SJCRH30 (cell line): ENCODE measurements around the gene TSPY2. TPM values are rescaled to one million over a fixed set of nuclear protein-coding genes. Genes with fewer than 3 reads are reported as not detected.
"Not testable (repeated sequence)": the region's sequence is repeated elsewhere in the genome, so short reads cannot be mapped to it uniquely, and the experiment has no call there.

ENCODE experiments used
- DNase-seq, 2 experiments: peaks; one replicate each; pipeline ENCODE4 v3.0.0-alpha.2; 2015 to 2020
- H3K27ac ChIP-seq: fragments of 250-450 bp; sonication (Bioruptor Pico); 2 replicates; pipeline ENCODE4 v1.5.1; 2020; ENCODE audit warnings: mild to moderate bottlenecking, moderate library complexity
- H3K27me3 ChIP-seq: fragments of 250-450 bp; sonication (Bioruptor Pico); 2 replicates; pipeline ENCODE4 v1.5.1; 2020; ENCODE audit warnings: mild to moderate bottlenecking, moderate library complexity
- H3K36me3 ChIP-seq: fragments of 250-450 bp; sonication (Bioruptor Pico); 2 replicates; pipeline ENCODE4 v1.5.1; 2020; ENCODE audit warnings: mild to moderate bottlenecking, moderate library complexity
- H3K4me1 ChIP-seq: fragments of 250-450 bp; sonication (Bioruptor Pico); 2 replicates; pipeline ENCODE4 v1.5.1; 2020; ENCODE audit warnings: mild to moderate bottlenecking, moderate library complexity
- H3K4me3 ChIP-seq: fragments of 250-450 bp; sonication (Bioruptor Pico); 2 replicates; pipeline ENCODE4 v1.5.1; 2020; ENCODE audit warnings: mild to moderate bottlenecking, moderate library complexity
- H3K9me3 ChIP-seq: fragments of 250-450 bp; sonication (Bioruptor Pico); replicated peaks from 2 replicates; pipeline ENCODE4 v1.5.1; 2020; ENCODE audit warnings: mild to moderate bottlenecking, moderate library complexity
- total RNA-seq: library from RNA; depleted of rRNA; stranded (reverse); fragments of >200 nt; shearing (Covaris generic); gene quantifications from 2 replicates; pipeline ENCODE4 v1.2.3, GENCODE V29; 2014; rRNA removed

The TSPY2 gene, protein sequence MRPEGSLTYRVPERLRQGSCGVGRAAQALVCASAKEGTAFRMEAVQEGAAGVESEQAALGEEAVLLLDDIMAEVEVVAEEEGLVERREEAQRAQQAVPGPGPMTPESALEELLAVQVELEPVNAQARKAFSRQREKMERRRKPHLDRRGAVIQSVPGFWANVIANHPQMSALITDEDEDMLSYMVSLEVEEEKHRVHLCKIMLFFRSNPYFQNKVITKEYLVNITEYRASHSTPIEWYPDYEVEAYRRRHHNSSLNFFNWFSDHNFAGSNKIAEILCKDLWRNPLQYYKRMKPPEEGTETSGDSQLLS
- total RNA-seq, result not detected in 2 replicates

DNA sequence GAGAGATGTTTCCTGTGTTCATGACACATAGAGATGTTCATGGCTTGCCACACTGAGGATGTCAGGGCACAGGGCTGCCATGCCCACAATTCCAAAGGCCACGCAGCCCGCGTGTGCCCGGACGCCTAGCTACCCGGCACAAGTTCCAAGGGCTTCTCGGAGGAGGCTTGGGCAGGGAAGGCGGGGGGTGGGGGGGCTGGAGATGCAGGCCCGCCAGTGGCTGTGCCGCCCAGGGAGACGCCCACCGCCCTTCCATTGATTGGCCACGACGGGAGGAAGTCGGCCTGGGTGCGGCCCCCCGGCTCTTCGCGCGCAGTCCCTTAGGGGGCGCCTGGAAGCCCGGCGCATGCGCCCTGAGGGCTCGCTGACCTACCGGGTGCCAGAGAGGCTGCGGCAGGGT, at the start of gene TSPY2:
Gene TSPY2, plus strand, starts transcription at position 301 of the 400 bp plus-strand sequence. Its CDS starts 46 bp downstream, at position 347.
- not testable (repeated sequence) for DNase-seq, H3K36me3 ChIP-seq, H3K9me3 ChIP-seq, H3K4me1 ChIP-seq, H3K4me3 ChIP-seq, H3K27ac ChIP-seq, H3K27me3 ChIP-seq

DNA sequence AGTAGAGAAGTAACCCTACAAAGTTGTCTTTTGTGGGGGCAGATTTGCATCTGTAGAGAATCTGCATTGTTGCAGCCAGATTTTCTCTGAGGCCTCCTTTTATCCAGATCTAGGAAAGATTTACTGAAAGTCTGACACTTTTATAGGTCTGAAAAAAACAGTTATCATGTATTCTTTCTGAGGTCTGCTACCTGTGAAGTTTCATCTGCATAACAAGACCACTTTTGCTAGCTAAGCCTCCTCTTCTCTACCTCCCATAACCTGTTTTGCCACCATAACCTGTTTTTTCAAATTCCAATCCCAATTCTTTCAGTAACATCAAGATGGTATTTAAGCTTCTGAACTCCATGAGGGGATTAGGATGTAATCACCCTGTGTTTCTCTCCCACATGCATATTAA, 36.5 kb upstream of the TSPY2 start:
- H3K27ac ChIP-seq, DNase-seq, H3K9me3 ChIP-seq: not testable (repeated sequence)

DNA sequence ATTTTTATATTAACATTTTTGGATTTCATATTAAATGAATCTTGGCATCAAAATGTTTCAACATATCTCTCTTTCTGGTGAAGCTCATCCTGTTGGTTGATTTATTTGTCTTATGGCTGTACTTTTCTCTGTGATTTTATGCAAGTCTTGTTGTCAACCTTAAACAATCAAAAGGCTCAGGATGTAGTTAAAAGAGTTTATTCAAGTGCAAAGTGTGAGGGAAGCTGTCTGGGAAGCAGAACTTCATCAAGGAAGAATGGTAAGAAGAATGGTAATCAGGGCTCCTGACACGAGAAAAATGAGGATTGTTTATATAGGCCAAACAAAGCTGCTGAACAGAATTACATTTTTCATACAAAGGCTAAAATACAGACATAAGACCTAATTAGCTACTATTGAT, 29.0 kb upstream of the TSPY2 start:
- not testable (repeated sequence) for DNase-seq, H3K27ac ChIP-seq, H3K4me3 ChIP-seq, H3K27me3 ChIP-seq, H3K9me3 ChIP-seq, H3K36me3 ChIP-seq, H3K4me1 ChIP-seq

More for the DNA sequence above, 36.5 kb upstream of the TSPY2 start:
- not testable (repeated sequence) for H3K4me3 ChIP-seq, H3K27me3 ChIP-seq, H3K36me3 ChIP-seq, H3K4me1 ChIP-seq

DNA sequence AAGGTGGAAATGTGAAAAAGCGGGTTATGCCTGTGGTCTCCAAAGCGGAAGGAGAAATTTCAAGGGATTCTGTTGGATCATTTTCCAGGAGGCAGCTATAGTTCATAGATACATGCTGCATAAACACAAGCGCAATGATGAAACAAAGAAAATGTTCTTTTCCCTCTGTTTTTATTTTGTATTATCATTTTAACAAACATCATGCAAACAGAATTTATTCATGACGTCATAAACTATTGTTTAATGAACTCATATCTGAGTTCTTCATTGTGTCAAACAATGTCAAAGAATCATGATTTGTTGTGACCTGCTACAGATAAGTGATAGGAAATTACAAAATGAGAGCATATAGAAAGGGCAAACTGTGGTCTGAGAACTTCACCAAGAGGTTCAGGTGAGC, 23.8 kb downstream of the TSPY2 start:
- H3K9me3 ChIP-seq, H3K27me3 ChIP-seq, H3K36me3 ChIP-seq, H3K27ac ChIP-seq, DNase-seq, H3K4me1 ChIP-seq, H3K4me3 ChIP-seq: not testable (repeated sequence)
